ENCODE results near the gene SLC37A1. TPM values are rescaled to one million over a fixed set of nuclear protein-coding genes. Genes with fewer than 3 reads are reported as not detected.
A peak's percentile ranks its signal among the peaks of the same experiment; 100 is the strongest.

Gene SLC37A1
- total and polyA plus RNA-seq, 10 donors = 6.9 to 31.4 (median 23.2) TPM

DNA sequence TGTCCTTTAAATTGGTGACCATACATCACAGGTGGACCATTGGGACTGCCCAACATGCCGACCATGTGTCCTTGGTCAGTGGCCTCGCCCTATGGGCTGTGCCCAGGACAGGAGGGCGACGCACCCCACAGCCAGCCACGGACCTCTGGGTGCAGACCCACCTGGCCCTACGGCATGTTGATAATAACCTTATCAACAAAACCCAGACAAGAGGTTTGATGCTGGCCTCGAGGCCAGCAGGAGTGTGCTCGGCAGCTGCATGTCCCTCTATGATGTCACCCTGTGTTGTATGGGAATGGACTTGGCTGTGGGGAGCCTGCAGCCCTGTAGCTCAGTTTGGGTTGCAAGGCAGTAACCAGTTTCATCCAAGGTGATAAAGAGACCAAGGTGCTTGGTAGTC lies 32.1 kb downstream of the SLC37A1 start:
- intact Hi-C loops (cut with DNase I; ENCODE audit: low total_unique reads) = loop anchor here (10.0 kb wide), 1 partner anchor 419 kb away; no protein-coding TSS in a partner anchor
- Histone ChIP-seq H3K9me3 (no peaks in the 10 kb centered on the region), H3K27me3 (replicated peaks in 1 of 7) (no peaks in the 10 kb centered on the region), H3K36me3 (peaks cover 0 to 100% (median 74%) of the 10 kb centered on the region in 6 donors), H3K27ac (no peak overlapping the region), H3K4me3 (no peak overlapping the region), H3K4me1 (no peaks in the 10 kb centered on the region)
- 92 to 98% (median 93%) methylated on average over 8 of the region's 8 CpGs; no CpG with 5 or more reads in 1 of the 5 donors for WGBS, 5 donors
- TF ChIP-seq POLR2AphosphoS5 (IDR thresholded peaks at IDR 0.05) (peak in 1 of 3 donors; percentile 15), POLR2A (IDR thresholded peaks at IDR 0.05) (no peak)
- peak; percentile 63 for DNase-seq

DNA sequence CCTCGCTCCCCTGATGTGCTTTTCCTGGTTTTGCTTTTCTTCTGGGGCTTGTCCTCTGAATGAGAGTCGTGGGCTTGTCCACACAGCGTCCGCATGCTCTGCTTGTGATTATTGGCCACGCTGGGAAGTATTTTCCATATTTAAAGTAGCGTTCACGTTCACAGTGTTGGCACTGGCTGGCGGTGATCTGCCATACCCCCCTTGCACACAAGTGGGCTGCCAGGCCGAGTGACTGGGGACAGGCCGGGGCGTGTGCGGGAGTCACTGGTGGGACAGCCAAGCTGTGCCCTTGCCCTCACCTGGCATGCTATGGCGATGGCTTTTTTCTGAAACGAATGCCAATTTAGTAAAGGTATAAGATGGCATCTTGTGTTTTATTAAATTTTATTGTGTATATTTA lies 32.8 kb downstream of the SLC37A1 start:
- Histone ChIP-seq H3K4me1 (no peaks in the 10 kb centered on the region), H3K36me3 (peaks cover 0 to 97% (median 71%) of the 10 kb centered on the region in 6 donors), H3K4me3 (no peak overlapping the region), H3K27me3 (replicated peaks in 1 of 7) (no peaks in the 10 kb centered on the region), H3K9me3 (no peaks in the 10 kb centered on the region), H3K27ac (no peak overlapping the region)
- DNase-seq = peak; percentile 42
- TF ChIP-seq POLR2AphosphoS5 (IDR thresholded peaks at IDR 0.05) (no peak), POLR2A (IDR thresholded peaks at IDR 0.05) (no peak)
- TF ChIP-seq, protein P1, sequence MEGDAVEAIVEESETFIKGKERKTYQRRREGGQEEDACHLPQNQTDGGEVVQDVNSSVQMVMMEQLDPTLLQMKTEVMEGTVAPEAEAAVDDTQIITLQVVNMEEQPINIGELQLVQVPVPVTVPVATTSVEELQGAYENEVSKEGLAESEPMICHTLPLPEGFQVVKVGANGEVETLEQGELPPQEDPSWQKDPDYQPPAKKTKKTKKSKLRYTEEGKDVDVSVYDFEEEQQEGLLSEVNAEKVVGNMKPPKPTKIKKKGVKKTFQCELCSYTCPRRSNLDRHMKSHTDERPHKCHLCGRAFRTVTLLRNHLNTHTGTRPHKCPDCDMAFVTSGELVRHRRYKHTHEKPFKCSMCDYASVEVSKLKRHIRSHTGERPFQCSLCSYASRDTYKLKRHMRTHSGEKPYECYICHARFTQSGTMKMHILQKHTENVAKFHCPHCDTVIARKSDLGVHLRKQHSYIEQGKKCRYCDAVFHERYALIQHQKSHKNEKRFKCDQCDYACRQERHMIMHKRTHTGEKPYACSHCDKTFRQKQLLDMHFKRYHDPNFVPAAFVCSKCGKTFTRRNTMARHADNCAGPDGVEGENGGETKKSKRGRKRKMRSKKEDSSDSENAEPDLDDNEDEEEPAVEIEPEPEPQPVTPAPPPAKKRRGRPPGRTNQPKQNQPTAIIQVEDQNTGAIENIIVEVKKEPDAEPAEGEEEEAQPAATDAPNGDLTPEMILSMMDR (IDR thresholded peaks at IDR 0.05 in 8 of 11, conservative IDR thresholded peaks at IDR 0.05 in 3 of 11) = no peak
- intact Hi-C loops (cut with DNase I; ENCODE audit: low total_unique reads) = loop anchor here (10.0 kb wide), 1 partner anchor 418 kb away; no protein-coding TSS in a partner anchor
- WGBS, 5 donors = 90 to 97% (median 94%) methylated on average over 14 of the region's 14 CpGs

DNA sequence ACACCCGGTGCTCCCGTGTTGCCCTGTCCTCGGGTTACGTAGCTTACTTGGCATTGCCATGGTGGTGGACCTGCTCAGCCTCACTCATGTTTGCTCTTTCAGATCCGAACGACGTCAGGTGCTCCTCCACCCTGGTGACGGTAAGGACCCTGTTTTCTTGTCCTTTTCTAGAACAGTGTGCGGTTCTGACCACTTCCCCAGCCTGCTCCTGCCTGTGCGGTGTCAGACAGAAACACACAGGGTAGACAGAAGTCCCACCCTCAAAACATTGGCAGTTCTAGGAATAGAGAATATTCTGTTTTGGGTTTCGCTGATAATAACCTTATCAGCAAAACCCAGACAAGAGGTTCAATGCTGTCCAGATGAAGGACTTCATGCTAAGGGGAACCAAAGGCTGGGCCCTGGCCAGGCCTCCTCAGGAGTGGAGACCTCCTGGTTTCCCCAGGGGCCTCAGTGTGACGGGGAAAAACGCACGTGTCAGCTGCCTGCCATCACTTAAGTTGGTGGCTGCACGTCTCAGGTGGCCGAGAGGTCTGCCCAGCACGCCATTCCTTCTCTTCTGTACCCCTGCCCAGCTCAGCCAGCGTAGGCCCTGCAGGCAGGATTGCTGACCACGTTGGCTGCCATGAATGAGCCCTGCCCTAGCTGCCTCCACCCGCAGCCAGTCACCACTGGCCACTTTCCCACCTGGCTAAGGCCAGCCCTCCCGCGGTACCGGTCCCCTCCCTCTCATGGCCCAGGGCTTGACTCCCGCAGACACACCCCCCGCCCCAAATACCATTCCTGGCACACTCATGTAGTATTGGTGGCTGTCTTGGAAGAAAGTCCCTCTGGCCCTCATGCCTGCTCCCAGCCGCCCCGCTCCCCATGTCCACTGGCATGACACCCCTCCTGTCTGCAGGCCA lies 33.6 kb downstream of the SLC37A1 start:
- TF ChIP-seq, protein P1 (IDR thresholded peaks at IDR 0.05 in 8 of 11, conservative IDR thresholded peaks at IDR 0.05 in 3 of 11) = no peak
- TF ChIP-seq POLR2A (IDR thresholded peaks at IDR 0.05) (no peak), POLR2AphosphoS5 (IDR thresholded peaks at IDR 0.05) (no peak)
- no peaks in the 10 kb centered on the region for H3K4me1 ChIP-seq
- DNase-seq = peak; percentile 66
- no peaks in the 10 kb centered on the region for H3K9me3 ChIP-seq
- H3K27me3 ChIP-seq (replicated peaks in 1 of 7) = no peaks in the 10 kb centered on the region
- H3K27ac ChIP-seq = no peak overlapping the region
- intact Hi-C loops (cut with DNase I; ENCODE audit: low total_unique reads) = loop anchor here (10.0 kb wide), 1 partner anchor 418 kb away; no protein-coding TSS in a partner anchor
- no peak overlapping the region for H3K4me3 ChIP-seq
- peaks cover 0 to 92% (median 65%) of the 10 kb centered on the region in 6 donors for H3K36me3 ChIP-seq
- WGBS, 5 donors = 89 to 97% (median 92%) methylated on average over 27 of the region's 27 CpGs

DNA sequence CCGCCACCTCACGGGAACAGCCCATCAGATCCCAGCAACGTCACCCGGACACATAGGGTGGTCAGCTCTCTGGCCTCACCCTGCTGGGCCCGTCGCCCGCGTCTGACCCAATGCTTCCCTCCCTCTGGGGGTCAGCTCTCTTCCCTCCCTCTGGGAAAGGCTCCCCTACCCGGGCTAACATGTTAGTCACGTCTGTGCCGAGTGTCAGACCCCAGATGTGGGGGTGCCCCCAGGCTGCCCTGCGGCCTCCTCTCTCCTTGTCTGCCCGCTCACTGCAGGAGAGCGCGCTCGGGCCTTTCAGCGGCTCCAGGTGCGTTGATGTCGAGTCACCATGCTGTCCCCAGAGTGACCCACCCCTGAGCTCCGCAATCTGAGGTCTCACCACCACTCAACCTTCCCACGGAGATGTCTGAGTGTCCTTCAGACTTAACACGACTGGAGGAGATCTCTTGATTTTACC lies 34.3 kb downstream of the SLC37A1 start:
- H3K36me3 ChIP-seq = peaks cover 0 to 92% (median 59%) of the 10 kb centered on the region in 6 donors
- 94 to 97% (median 95%) methylated on average over 19 to 22 of the region's 22 CpGs for WGBS, 5 donors
- H3K4me1 ChIP-seq = no peaks in the 10 kb centered on the region
- DNase-seq = no peak
- no peaks in the 10 kb centered on the region for H3K27me3 ChIP-seq (replicated peaks in 1 of 7)
- no peak overlapping the region for H3K27ac ChIP-seq
- TF ChIP-seq POLR2AphosphoS5 (IDR thresholded peaks at IDR 0.05) (no peak), POLR2A (IDR thresholded peaks at IDR 0.05) (no peak)
- TF ChIP-seq, protein P1 (IDR thresholded peaks at IDR 0.05 in 8 of 11, conservative IDR thresholded peaks at IDR 0.05 in 3 of 11) = no peak
- H3K9me3 ChIP-seq = no peaks in the 10 kb centered on the region
- intact Hi-C loops (cut with DNase I; ENCODE audit: low total_unique reads) = loop anchor here (10.0 kb wide), 1 partner anchor 417 kb away; no protein-coding TSS in a partner anchor
- H3K4me3 ChIP-seq = no peak overlapping the region

Data from spleen (tissue), 11 donors.